Measurements from ENCODE around the gene SNCB. TPM values are rescaled to one million over a fixed set of nuclear protein-coding genes. Genes with fewer than 3 reads are reported as not detected.

The SNCB gene
- total and polyA plus RNA-seq, 2 of the 8 experiments (the other 6 are each of a cell fraction or from before 2014, with no cell fraction given), result 4.2 to 5.9 TPM

DNA sequence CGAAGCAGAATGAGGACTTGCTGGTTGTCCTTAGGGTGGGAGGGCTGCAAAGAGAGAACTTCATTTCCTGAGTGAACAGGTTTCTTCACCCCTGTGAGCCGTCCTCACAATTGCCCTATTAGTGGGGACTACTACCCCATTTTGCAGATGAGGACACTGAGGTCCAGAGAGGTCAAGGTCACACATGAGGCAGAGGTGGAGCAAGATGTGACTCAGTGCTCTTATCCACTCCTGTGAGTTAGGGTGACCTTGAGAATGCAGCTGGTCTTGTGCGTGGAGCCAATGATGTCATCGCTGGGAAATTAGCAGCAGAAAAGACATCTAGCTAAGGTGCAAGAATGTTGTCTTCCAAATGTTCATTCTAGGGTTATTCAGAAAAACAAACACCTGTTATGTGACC, 47.3 kb downstream of the SNCB start:
- H3K23ac ChIP-seq (ENCODE audit: insufficient read length), result no peak overlapping the region
- H3K4me3 ChIP-seq (ENCODE audit: extremely low read depth in 1 of 4, insufficient read depth in 2 of 4, low read depth in 3 of 4, low read length in 4 of 4), result no peak overlapping the region
- no peak for FAIRE-seq
- H3K56ac ChIP-seq (replicated peaks; ENCODE audit: insufficient read length, low read depth, low read length), result no peak overlapping the region
- H3K36me3 ChIP-seq (ENCODE audit: control insufficient read depth in 2 of 4, insufficient read depth in 4 of 4, low read length in 3 of 4), result no peaks in the 10 kb centered on the region
- H2BK5ac ChIP-seq (ENCODE audit: low read depth, low read length), result no peak overlapping the region
- no peak overlapping the region for H3K18ac ChIP-seq (ENCODE audit: extremely low read depth, low read length)
- CTCF ChIA-PET (ENCODE audit: partially characterized antibody), result interaction anchor here (0.6 to 2.6 kb wide), 4 partner anchors 8 to 17 kb away, joined by 3 to 13 read pairs (median 3); no protein-coding TSS in a partner anchor
- H2BK12ac ChIP-seq (ENCODE audit: low read depth, low read length), result no peak overlapping the region
- H3K27ac ChIP-seq (ENCODE audit: low read depth, low read length), result no peak overlapping the region
- H3K79me1 ChIP-seq (ENCODE audit: low read depth, low read length), result no peaks in the 10 kb centered on the region
- no peak overlapping the region for H3K4me2 ChIP-seq (ENCODE audit: insufficient read depth in 1 of 2, low read depth in 2 of 2, low read length in 2 of 2)
- no peak overlapping the region for H2BK20ac ChIP-seq (ENCODE audit: low read length)
- H4K20me1 ChIP-seq (replicated peaks in 1 of 2; ENCODE audit: control insufficient read depth in 1 of 2, insufficient read depth in 2 of 2, low read length in 2 of 2), result peaks cover 0 to 2% of the 10 kb centered on the region in 2 experiments
- H2AFZ ChIP-seq (ENCODE audit: low read length), result no peak overlapping the region
- POLR2A ChIA-PET (ENCODE audit: partially characterized antibody), result no interaction called here
- no peak for DNase-seq (ENCODE audit: low read depth in 1 of 2, low spot score in 2 of 2)
- no peak overlapping the region for H4K5ac ChIP-seq (ENCODE audit: insufficient read length, low read depth, low read length)
- no peak overlapping the region for H2AK5ac ChIP-seq (ENCODE audit: low read depth, low read length)
- H3K79me2 ChIP-seq (ENCODE audit: control insufficient read depth in 1 of 2, insufficient read depth in 2 of 2, low read length in 2 of 2), result no peaks in the 10 kb centered on the region
- H3K27me3 ChIP-seq (replicated peaks in 1 of 4; ENCODE audit: control insufficient read depth in 3 of 4, extremely low read depth in 1 of 4, insufficient read depth in 3 of 4, low read length in 3 of 4), result no peaks in the 10 kb centered on the region; a peak in 1 of 7 replicates
- peaks cover 10 to 22% of the 10 kb centered on the region in 2 experiments for H3K9me3 ChIP-seq (ENCODE audit: insufficient read depth in 2 of 2, low read depth in 1 of 2, low read length in 1 of 2)
- H4K91ac ChIP-seq (replicated peaks; ENCODE audit: insufficient read length, low read length), result no peak overlapping the region
- no peak overlapping the region for H3K4ac ChIP-seq (replicated peaks; ENCODE audit: insufficient read length, low read depth, low read length)
- H2BK120ac ChIP-seq (replicated peaks; ENCODE audit: low read depth, low read length), result no peak overlapping the region
- no peak overlapping the region for H2BK15ac ChIP-seq (ENCODE audit: low read length)
- no peak overlapping the region for H3K14ac ChIP-seq (ENCODE audit: insufficient read length)
- 88% methylated on average over 4 of the region's 4 CpGs; no CpG with 5 or more reads in 1 of the 2 experiments for WGBS, 2 experiments (ENCODE audit: extremely low coverage in 1 of 2, insufficient coverage in 1 of 2, insufficient read length in 1 of 2, insufficient replicate concordance in 2 of 2, low coverage in 1 of 2, low lambda C conversion rate in 2 of 2, missing lambda C conversion rate in 1 of 2)
- no peak overlapping the region for H3K9ac ChIP-seq (replicated peaks in 1 of 4; ENCODE audit: extremely low read depth in 1 of 4, low read depth in 3 of 4, low read length in 3 of 4)
- H4K8ac ChIP-seq (ENCODE audit: extremely low read depth, insufficient read depth, low read length), result no peak overlapping the region
- H3K23me2 ChIP-seq (ENCODE audit: low read depth, low read length), result peaks cover under 1% of the 10 kb centered on the region; the same call in 1 of the 2 replicates
- H3K4me1 ChIP-seq (replicated peaks in 1 of 4; ENCODE audit: control insufficient read depth in 3 of 4, insufficient read depth in 4 of 4, low read length in 3 of 4), result peaks cover 0 to 1% (median under 1%) of the 10 kb centered on the region in 4 experiments; a peak in 1 of 7 replicates
- TF ChIP-seq, protein P1, sequence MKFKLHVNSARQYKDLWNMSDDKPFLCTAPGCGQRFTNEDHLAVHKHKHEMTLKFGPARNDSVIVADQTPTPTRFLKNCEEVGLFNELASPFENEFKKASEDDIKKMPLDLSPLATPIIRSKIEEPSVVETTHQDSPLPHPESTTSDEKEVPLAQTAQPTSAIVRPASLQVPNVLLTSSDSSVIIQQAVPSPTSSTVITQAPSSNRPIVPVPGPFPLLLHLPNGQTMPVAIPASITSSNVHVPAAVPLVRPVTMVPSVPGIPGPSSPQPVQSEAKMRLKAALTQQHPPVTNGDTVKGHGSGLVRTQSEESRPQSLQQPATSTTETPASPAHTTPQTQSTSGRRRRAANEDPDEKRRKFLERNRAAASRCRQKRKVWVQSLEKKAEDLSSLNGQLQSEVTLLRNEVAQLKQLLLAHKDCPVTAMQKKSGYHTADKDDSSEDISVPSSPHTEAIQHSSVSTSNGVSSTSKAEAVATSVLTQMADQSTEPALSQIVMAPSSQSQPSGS (IDR thresholded peaks at IDR 0.05; ENCODE audit: low read length), result no peak
- TF ChIP-seq SRF (IDR thresholded peaks at IDR 0.05; ENCODE audit: low read depth, low read length), result no peak
- no peak for TF ChIP-seq TAF7 (optimal IDR thresholded peaks at IDR 0.05; ENCODE audit: borderline replicate concordance, low read depth, low read length)
- TF ChIP-seq SP2 (IDR thresholded peaks at IDR 0.05; ENCODE audit: low read length), result no peak
- no peak for TF ChIP-seq KDM1A (IDR thresholded peaks at IDR 0.05; ENCODE audit: borderline replicate concordance, low read length)
- TF ChIP-seq PHF8 (conservative IDR thresholded peaks at IDR 0.05; ENCODE audit: low read depth, low read length), result no peak
- no peak for TF ChIP-seq TEAD4 (IDR thresholded peaks at IDR 0.05; ENCODE audit: low read depth, low read length)
- no peak for TF ChIP-seq POU5F1 (IDR thresholded peaks at IDR 0.05; ENCODE audit: low read depth, low read length)
